K562 (cell line): Measurements from ENCODE around the gene APBA2. TPM values are rescaled to one million over a fixed set of nuclear protein-coding genes. Genes with fewer than 3 reads are reported as not detected.

Experiments used
- ATAC-seq: fragments of 200-7000 bp; cut with Tn5 transposase; 3 replicates; pipeline ENCODE4 v1.9.1; 2020; ENCODE audit warnings: moderate library complexity
- BruUV-seq: library from RNA; stranded (reverse); fragments of 400-500 nt; replicated peaks from 2 replicates; lab custom pipeline; 2021; lab: Mats Ljungman, UMichigan
- CTCF ChIA-PET: fragments of 300-600 bp; formaldehyde crosslinking; extraction: SDS; loops from one replicate; lab custom pipeline; 2021; ENCODE audit warnings: low intra/inter-chr PET ratio; lab: Yijun Ruan, JAX
- POLR2A ChIA-PET: fragments of 300-600, 350-650 bp; sonication (Branson Sonifier 250); formaldehyde crosslinking; extraction: SDS; loops from one replicate; lab custom pipeline; 2021; ENCODE audit warnings: antibody characterized with exemption, inconsistent platforms; lab: Yijun Ruan, JAX
- DNase-seq, 4 experiments: peaks; one replicate each; pipeline versions ENCODE4 v3.0.0 to v3.0.0-alpha.2; 2011 to 2018; ENCODE audit warnings: low spot score in 3 of 4, mixed read lengths in 3 of 4; ENCODE audit errors: extremely low read depth in 1 of 4
- FAIRE-seq: peaks from 2 replicates; lab custom pipeline; 2011; peaks lifted over from hg19 to GRCh38; lab: Jason Lieb, UNC
- H2AFZ ChIP-seq: 2 replicates; pipeline ENCODE4 v1.6.0; 2011; ENCODE audit warnings: low read depth, low read length, control low read depth, inconsistent platforms
- H3K27ac ChIP-seq: fragments of 200-600 bp; 3 replicates; pipeline ENCODE4 v1.8.0; 2011; ENCODE audit warnings: low read depth, mild to moderate bottlenecking, control low read depth, inconsistent platforms, low read length, moderate library complexity, mixed read lengths; ENCODE audit errors: extremely low read depth
- H3K27me3 ChIP-seq, 2 experiments: fragments of 300-600 bp in 1 of 2; 2 replicates in 1 of 2; 3 replicates in 1 of 2; pipeline versions ENCODE4 v1.6.0 to v1.8.0; 2011; ENCODE audit warnings: inconsistent platforms in 2 of 2, low read length in 2 of 2, mild to moderate bottlenecking in 1 of 2, mixed read lengths in 1 of 2, moderate library complexity in 1 of 2; ENCODE audit not compliant: control insufficient read depth in 2 of 2, insufficient read depth in 2 of 2
- H3K36me3 ChIP-seq: fragments of 300-600 bp; 3 replicates; pipeline ENCODE4 v1.8.0; 2011; ENCODE audit warnings: mild to moderate bottlenecking, low read length, inconsistent platforms; ENCODE audit not compliant: control insufficient read depth, insufficient read depth
- H3K4me1 ChIP-seq, 2 experiments: fragments of 200-600 bp in 1 of 2; replicated peaks in 1 of 2; 2 replicates in 1 of 2; 3 replicates in 1 of 2; pipeline versions ENCODE4 v1.5.1 to v1.8.0; 2011; ENCODE audit warnings: inconsistent platforms in 2 of 2, low read length in 2 of 2, mild to moderate bottlenecking in 1 of 2, mixed read lengths in 1 of 2, moderate library complexity in 1 of 2; ENCODE audit not compliant: control insufficient read depth in 2 of 2, insufficient read depth in 2 of 2
- H3K4me2 ChIP-seq: 2 replicates; pipeline ENCODE4 v1.6.1; 2011; ENCODE audit warnings: low read length, control low read depth, inconsistent platforms, mixed read lengths; ENCODE audit not compliant: insufficient read depth
- H3K4me3 ChIP-seq: fragments of 200-600 bp; sonication (generic), shearing (Covaris generic); 2 replicates; pipeline ENCODE4 v1.5.1; 2016; ENCODE audit warnings: control low read depth, inconsistent platforms
- H3K79me2 ChIP-seq: fragments of 200-600 bp; 3 replicates; pipeline ENCODE4 v1.8.0; 2011; ENCODE audit warnings: low read length, inconsistent platforms; ENCODE audit not compliant: control insufficient read depth, insufficient read depth
- H3K9ac ChIP-seq, 2 experiments: 2 replicates each; pipeline versions ENCODE4 v1.6.0 to v1.6.1; 2011; ENCODE audit warnings: low read depth in 2 of 2, low read length in 2 of 2, control low read depth in 1 of 2, inconsistent platforms in 1 of 2, mild to moderate bottlenecking in 1 of 2, mixed read lengths in 1 of 2; ENCODE audit not compliant: insufficient read depth in 1 of 2
- H3K9me1 ChIP-seq: one replicate; pipeline ENCODE4 v1.6.0; 2011; ENCODE audit warnings: inconsistent platforms, mild to moderate bottlenecking, low read length, moderate library complexity; ENCODE audit not compliant: control insufficient read depth, insufficient read depth
- H3K9me3 ChIP-seq: replicated peaks from 2 replicates; pipeline ENCODE4 v1.5.1; 2011; ENCODE audit warnings: low read depth, low read length, inconsistent platforms; ENCODE audit not compliant: control insufficient read depth, insufficient read depth
- H4K20me1 ChIP-seq: replicated peaks from 2 replicates; pipeline ENCODE4 v1.6.1; 2011; ENCODE audit warnings: low read length, inconsistent platforms, mixed read lengths; ENCODE audit not compliant: control insufficient read depth, insufficient read depth
- ARID2 ChIP-seq: fragments of 450-650 bp; IDR thresholded peaks from 2 replicates; pipeline ENCODE4 v1.6.1; 2017; ENCODE audit warnings: antibody characterized with exemption, mild to moderate bottlenecking
- NCOR1 ChIP-seq: fragments of 450-650 bp; IDR thresholded peaks from 2 replicates; pipeline ENCODE4 v1.6.1; 2016; ENCODE audit warnings: mild to moderate bottlenecking, moderate library complexity
- NONO ChIP-seq, 2 experiments: fragments of 200-400 bp in 1 of 2; fragments of 450-650 bp in 1 of 2; formaldehyde crosslinking in 1 of 2; IDR thresholded peaks; 2 replicates each; pipeline ENCODE4 v1.6.1; 2017; ENCODE audit warnings: low read depth in 2 of 2, mild to moderate bottlenecking in 2 of 2, moderate library complexity in 2 of 2, low read length in 1 of 2
- PCBP1 ChIP-seq: fragments of 200-400 bp; formaldehyde crosslinking; IDR thresholded peaks from 2 replicates; pipeline ENCODE4 v1.6.1; 2018; ENCODE audit warnings: mild to moderate bottlenecking, low read depth, low read length; ENCODE audit not compliant: poor library complexity, severe bottlenecking
- PRDM10 ChIP-seq: fragments of 450-650 bp; IDR thresholded peaks from 2 replicates; pipeline ENCODE4 v1.6.1; 2018; ENCODE audit not compliant: partially characterized antibody
- PRPF4 ChIP-seq: fragments of 200-400 bp; formaldehyde crosslinking; IDR thresholded peaks from one replicate; pipeline ENCODE4 v1.6.1; 2017; ENCODE audit warnings: low read length, low read depth, mild to moderate bottlenecking; ENCODE audit not compliant: insufficient read depth, poor library complexity, severe bottlenecking
- SNIP1 ChIP-seq: fragments of 450-650 bp; IDR thresholded peaks from 2 replicates; pipeline ENCODE4 v1.7.1; 2017; ENCODE audit warnings: low read depth, mild to moderate bottlenecking
- STAT5B ChIP-seq: fragments of 250-450 bp; sonication (Bioruptor Pico); IDR thresholded peaks from 2 replicates; pipeline ENCODE4 v1.8.0; 2021; ENCODE audit warnings: mild to moderate bottlenecking, inconsistent platforms
- TCF7 ChIP-seq: sonication (generic); IDR thresholded peaks from 2 replicates; pipeline ENCODE4 v1.6.1; 2016; ENCODE audit warnings: antibody characterized with exemption, borderline replicate concordance
- ZC3H11A ChIP-seq: IDR thresholded peaks from 2 replicates; pipeline ENCODE4 v1.6.1; 2012; ENCODE audit warnings: low read depth, low read length, improper control_type of control experiment
- ZNF655 ChIP-seq: fragments of 250-450 bp; sonication (Bioruptor Pico); IDR thresholded peaks from 2 replicates; pipeline ENCODE4 v1.5.0; 2021
- WGBS: fragments of 100-300 bp; shearing (Covaris generic); methylation state at CpG from one replicate; pipeline ENCODE4 v1.1.6; 2016; ENCODE audit warnings: low coverage, mixed read lengths; ENCODE audit not compliant: insufficient coverage; ENCODE audit errors: missing lambda C conversion rate; 5-methylcytosine and 5-hydroxymethylcytosine counted together
- in situ Hi-C: fragments of 300-500 bp; cut with MboI; formaldehyde crosslinking; loops from 4 replicates; pipeline ENCODE4 v1.15.0; 2018; ENCODE audit warnings: inconsistent platforms, mixed read lengths
- intact Hi-C: fragments of 100-400 bp; cut with micrococcal nuclease; formaldehyde crosslinking; loops from 2 replicates; pipeline ENCODE4 v1.14.2; 2022
- polyA plus RNA-seq, 8 experiments: library from polyadenylated mRNA; depleted of rRNA in 4 of 8; stranded (reverse) in 5 of 8; unstranded in 3 of 8; fragments of >200 nt; fragmentation: Nextera tagmentation in 2 of 8; fragmentation: Illumina TruSeq in 1 of 8; extraction: Ambion mirVana in 2 of 8; extraction: Trizol in 1 of 8; gene quantifications; 2 replicates each; pipeline versions ENCODE4 v1.2.1 to v1.2.3, GENCODE V29; 2011 to 2014; ENCODE audit warnings: inconsistent platforms in 1 of 8, missing spikeins in 1 of 8
- total RNA-seq, 7 experiments: library from RNA; depleted of rRNA in 6 of 7; stranded (reverse); fragments of >200 nt in 6 of 7; fragmentation: Illumina TruSeq in 2 of 7; extraction: Trizol in 2 of 7; gene quantifications; 2 replicates each; pipeline versions ENCODE4 v1.2.1 to v1.2.3, GENCODE V29; 2011 to 2021; ENCODE audit warnings: low replicate concordance in 1 of 7
- TF ChIP-seq, protein P1 (sequence below): fragments of 250-450 bp; sonication (Bioruptor Pico); IDR thresholded peaks from 2 replicates; pipeline ENCODE4 v1.5.1; 2021; ENCODE audit warnings: mild to moderate bottlenecking
- TF ChIP-seq, protein P2 (sequence below): fragments of 450-650 bp; formaldehyde crosslinking; conservative IDR thresholded peaks from 2 replicates; pipeline ENCODE4 v1.4.0; 2022; ENCODE audit warnings: mild to moderate bottlenecking, missing genetic modification characterization
- TF ChIP-seq, protein P3 (sequence below): IDR thresholded peaks from 2 replicates; pipeline ENCODE4 v1.6.1; 2014; ENCODE audit warnings: antibody characterized with exemption

The APBA2 gene
- total and polyA plus RNA-seq, 9 of the 15 experiments (the other 6 are each of a cell fraction or from before 2014, with no cell fraction given): 0.24 to 40.9 (median 25.2) TPM

DNA sequence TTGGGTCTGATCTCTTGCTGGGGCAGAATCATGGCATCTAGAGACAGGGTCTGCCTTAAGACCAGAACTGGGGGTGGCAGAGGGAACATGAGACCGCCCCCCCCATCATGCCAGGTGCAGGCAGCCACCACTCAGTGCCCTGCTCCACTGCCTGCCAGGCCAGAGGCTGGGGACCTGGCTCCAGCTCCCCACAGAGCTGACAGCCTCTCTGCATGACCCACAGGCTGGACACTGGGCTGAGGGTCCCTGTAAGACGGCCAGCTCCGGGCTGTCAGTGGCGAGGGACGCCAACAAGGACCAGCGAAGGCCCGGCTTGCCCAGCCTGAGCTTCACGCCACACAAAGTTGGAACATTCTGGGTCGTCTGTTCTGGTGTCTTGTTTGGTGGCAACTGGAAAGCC is 238.2 kb downstream of the APBA2 start:
- no peak for DNase-seq
- H3K27ac ChIP-seq: no peak overlapping the region
- ChIA-PET POLR2A (no interaction called here), CTCF (no interaction called here)
- H3K4me2 ChIP-seq: no peak overlapping the region
- H3K4me1 ChIP-seq: peaks cover 7 to 50% of the 10 kb centered on the region in 2 experiments; a peak in 4 of 5 replicates
- in situ Hi-C loops (no loop called here), intact Hi-C loops (no loop called here)
- BruUV-seq: no TSS peak
- FAIRE-seq: no peak
- no peak overlapping the region for H3K9ac ChIP-seq
- no peak for ATAC-seq
- H3K9me3 ChIP-seq: no peaks in the 10 kb centered on the region
- peaks cover 15% of the 10 kb centered on the region for H4K20me1 ChIP-seq
- 45% methylated on average over 9 of the region's 9 CpGs for WGBS
- H3K9me1 ChIP-seq: no peaks in the 10 kb centered on the region
- no peaks in the 10 kb centered on the region for H3K79me2 ChIP-seq
- H3K27me3 ChIP-seq: peaks cover 3 to 28% of the 10 kb centered on the region in 2 experiments; a peak in 3 of 5 replicates
- H2AFZ ChIP-seq: no peak overlapping the region
- H3K36me3 ChIP-seq: no peaks in the 10 kb centered on the region
- H3K4me3 ChIP-seq: no peak overlapping the region
- TF ChIP-seq ARID2 (no peak), NCOR1 (no peak), SNIP1 (no peak), PRPF4 (no peak), ZC3H11A (no peak), ZNF655 (CRISPR knock-in tag) (no peak), TCF7 (no peak), STAT5B (CRISPR knock-in tag) (no peak), PCBP1 (no peak), PRDM10 (no peak), NONO (IDR thresholded peaks at IDR 0.05; ENCODE audit: low read depth in 2 of 2, low read length in 1 of 2) (no peak)
- TF ChIP-seq, protein P1, sequence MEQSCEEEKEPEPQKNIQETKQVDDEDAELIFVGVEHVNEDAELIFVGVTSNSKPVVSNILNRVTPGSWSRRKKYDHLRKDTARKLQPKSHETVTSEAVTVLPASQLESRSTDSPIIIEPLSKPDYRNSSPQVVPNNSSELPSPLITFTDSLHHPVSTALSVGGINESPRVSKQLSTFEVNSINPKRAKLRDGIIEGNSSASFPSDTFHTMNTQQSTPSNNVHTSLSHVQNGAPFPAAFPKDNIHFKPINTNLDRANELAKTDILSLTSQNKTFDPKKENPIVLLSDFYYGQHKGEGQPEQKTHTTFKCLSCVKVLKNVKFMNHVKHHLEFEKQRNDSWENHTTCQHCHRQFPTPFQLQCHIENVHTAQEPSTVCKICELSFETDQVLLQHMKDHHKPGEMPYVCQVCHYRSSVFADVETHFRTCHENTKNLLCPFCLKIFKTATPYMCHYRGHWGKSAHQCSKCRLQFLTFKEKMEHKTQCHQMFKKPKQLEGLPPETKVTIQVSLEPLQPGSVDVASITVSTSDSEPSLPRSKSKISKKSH (CRISPR knock-in tag): no peak
- TF ChIP-seq, protein P2, sequence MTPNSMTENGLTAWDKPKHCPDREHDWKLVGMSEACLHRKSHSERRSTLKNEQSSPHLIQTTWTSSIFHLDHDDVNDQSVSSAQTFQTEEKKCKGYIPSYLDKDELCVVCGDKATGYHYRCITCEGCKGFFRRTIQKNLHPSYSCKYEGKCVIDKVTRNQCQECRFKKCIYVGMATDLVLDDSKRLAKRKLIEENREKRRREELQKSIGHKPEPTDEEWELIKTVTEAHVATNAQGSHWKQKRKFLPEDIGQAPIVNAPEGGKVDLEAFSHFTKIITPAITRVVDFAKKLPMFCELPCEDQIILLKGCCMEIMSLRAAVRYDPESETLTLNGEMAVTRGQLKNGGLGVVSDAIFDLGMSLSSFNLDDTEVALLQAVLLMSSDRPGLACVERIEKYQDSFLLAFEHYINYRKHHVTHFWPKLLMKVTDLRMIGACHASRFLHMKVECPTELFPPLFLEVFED (CRISPR knock-in tag): no peak
- TF ChIP-seq, protein P3, sequence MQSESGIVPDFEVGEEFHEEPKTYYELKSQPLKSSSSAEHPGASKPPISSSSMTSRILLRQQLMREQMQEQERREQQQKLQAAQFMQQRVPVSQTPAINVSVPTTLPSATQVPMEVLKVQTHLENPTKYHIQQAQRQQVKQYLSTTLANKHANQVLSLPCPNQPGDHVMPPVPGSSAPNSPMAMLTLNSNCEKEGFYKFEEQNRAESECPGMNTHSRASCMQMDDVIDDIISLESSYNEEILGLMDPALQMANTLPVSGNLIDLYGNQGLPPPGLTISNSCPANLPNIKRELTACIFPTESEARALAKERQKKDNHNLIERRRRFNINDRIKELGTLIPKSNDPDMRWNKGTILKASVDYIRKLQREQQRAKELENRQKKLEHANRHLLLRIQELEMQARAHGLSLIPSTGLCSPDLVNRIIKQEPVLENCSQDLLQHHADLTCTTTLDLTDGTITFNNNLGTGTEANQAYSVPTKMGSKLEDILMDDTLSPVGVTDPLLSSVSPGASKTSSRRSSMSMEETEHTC: no peak
